HUDEP-2 (cell line): ENCODE results near the gene CDK5.

Experiments used
- DNase-seq, 76 experiments: peaks; one replicate each; lab custom pipeline; 2025; ENCODE audit not compliant: unreplicated experiment in 76 of 76; lab: John Stamatoyannopoulos, UW

The CDK5 gene

GRCh38 chr7:151087245-151088018 lies 29.7 kb upstream of the CDK5 start:
- peak in 38 of 76 experiments; percentile 8 to 62 (median 37) for DNase-seq

- peak in 5 of 76 experiments; percentile 5 to 49 (median 40) for DNase-seq
These were observed 29.1 kb upstream of the CDK5 start for GRCh38 chr7:151086802-151087244.

GRCh38 chr7:151085691-151086620 lies 28.3 kb upstream of the CDK5 start, which contains the start of gene AGAP3:
Gene AGAP3, plus strand, starts transcription at chr7:151086475. Its CDS starts 267 bp downstream, at chr7:151086742.
- DNase-seq: peak in 73 of 76 experiments; percentile 6 to 90 (median 68)

GRCh38 chr7:151085329-151085690 lies 27.6 kb upstream of the CDK5 start:
- no peak for DNase-seq

- no peak for DNase-seq
These were observed 26.1 kb upstream of the CDK5 start for GRCh38 chr7:151083824-151084160.

GRCh38 chr7:151083071-151083823 lies 25.6 kb upstream of the CDK5 start, which contains the start of gene TMUB1:
Gene TMUB1, minus strand, starts transcription at chr7:151083493. Its CDS starts 930 bp downstream, at chr7:151082563.
- DNase-seq: peak in 51 of 76 experiments; percentile 4 to 72 (median 42)

- DNase-seq: no peak
These were observed 24.7 kb upstream of the CDK5 start for GRCh38 chr7:151082141-151083070.

GRCh38 chr7:151081170-151082101 lies 23.7 kb upstream of the CDK5 start:
- DNase-seq: no peak

- peak in 72 of 76 experiments; percentile 36 to 89 (median 75) for DNase-seq
These were observed 22.9 kb upstream of the CDK5 start, which contains the start of gene FASTK for GRCh38 chr7:151080522-151081169. Gene FASTK, minus strand, starts transcription at chr7:151080809. Its CDS starts 43 bp downstream, at chr7:151080766.

- DNase-seq: peak in 10 of 76 experiments; percentile 10 to 48 (median 24)
These were observed 22.4 kb upstream of the CDK5 start for GRCh38 chr7:151080067-151080521.

- DNase-seq: no peak
These were observed 21.7 kb upstream of the CDK5 start for GRCh38 chr7:151079199-151079910.

- no peak for DNase-seq
These were observed 20.7 kb upstream of the CDK5 start for GRCh38 chr7:151078233-151079040.

GRCh38 chr7:151077705-151078232 lies 20.1 kb upstream of the CDK5 start:
- no peak for DNase-seq

- DNase-seq: peak in 19 of 76 experiments; percentile 3 to 43 (median 18)
These were observed 19.4 kb upstream of the CDK5 start for GRCh38 chr7:151076863-151077704.

GRCh38 chr7:151075978-151076426 lies 18.3 kb upstream of the CDK5 start:
- no peak for DNase-seq
